ENCODE results near the gene MS4A12. TPM values are rescaled to one million over a fixed set of nuclear protein-coding genes. Genes with fewer than 3 reads are reported as not detected.

The MS4A12 gene
- total and polyA plus RNA-seq, 2 donors from 2014 or later, result not detected

- TF ChIP-seq CTCF (IDR thresholded peaks at IDR 0.05; ENCODE audit: borderline replicate concordance, extremely low read depth, insufficient read depth), result no peak
- Histone ChIP-seq H3K4me1 (ENCODE audit: control insufficient read depth in 2 of 3, insufficient read depth in 2 of 3, low read depth in 1 of 3, low read length in 3 of 3) (no peaks in the 10 kb centered on the region), H3K27ac (ENCODE audit: low read depth in 2 of 2, low read length in 2 of 2) (no peak within 1 kb of the TSS), H3K4me3 (ENCODE audit: low read length in 3 of 3) (no peak within 1 kb of the TSS), H3K9me3 (ENCODE audit: control insufficient read depth in 2 of 3, insufficient read depth in 1 of 3, low read length in 3 of 3) (no peaks in the 10 kb centered on the region), H3K9ac (ENCODE audit: low read length in 3 of 3) (no peak within 1 kb of the TSS), H3K27me3 (ENCODE audit: control insufficient read depth, insufficient read depth, low read length) (no peaks in the 10 kb centered on the region), H3K36me3 (ENCODE audit: control insufficient read depth in 2 of 3, insufficient read depth in 3 of 3, low read length in 3 of 3) (no peaks in the 10 kb centered on the region)
- intact Hi-C loops (cut with DNase I), result no loop called here
- FAIRE-seq (no peak), DNase-seq (no peak)
Measured at GRCh38 chr11:60515144-60515855, 22.7 kb downstream of the MS4A12 start, which contains the start of gene MS4A13. Gene MS4A13, plus strand, starts transcription at chr11:60515392. Its CDS starts 2,692 bp downstream, at chr11:60518084.

GRCh38 chr11:60528465-60528864, 35.9 kb downstream of the MS4A12 start:
- Histone ChIP-seq H3K27me3 (ENCODE audit: control insufficient read depth, insufficient read depth, low read length) (no peaks in the 10 kb centered on the region), H3K27ac (ENCODE audit: low read depth in 2 of 2, low read length in 2 of 2) (no peak overlapping the region), H3K9ac (ENCODE audit: low read length in 3 of 3) (no peak overlapping the region), H3K4me3 (ENCODE audit: low read length in 3 of 3) (no peak overlapping the region), H3K9me3 (ENCODE audit: control insufficient read depth in 2 of 3, insufficient read depth in 1 of 3, low read length in 3 of 3) (no peaks in the 10 kb centered on the region), H3K36me3 (ENCODE audit: control insufficient read depth in 2 of 3, insufficient read depth in 3 of 3, low read length in 3 of 3) (no peaks in the 10 kb centered on the region), H3K4me1 (ENCODE audit: control insufficient read depth in 2 of 3, insufficient read depth in 2 of 3, low read depth in 1 of 3, low read length in 3 of 3) (no peaks in the 10 kb centered on the region)
- no peak for DNase-seq
- intact Hi-C loops (cut with DNase I), result no loop called here
- no peak for FAIRE-seq
- no peak for TF ChIP-seq CTCF (IDR thresholded peaks at IDR 0.05; ENCODE audit: borderline replicate concordance, extremely low read depth, insufficient read depth)

GRCh38 chr11:60528934-60529333, 36.4 kb downstream of the MS4A12 start:
- Histone ChIP-seq H3K4me3 (ENCODE audit: low read length in 3 of 3) (no peak overlapping the region), H3K9me3 (ENCODE audit: control insufficient read depth in 2 of 3, insufficient read depth in 1 of 3, low read length in 3 of 3) (no peaks in the 10 kb centered on the region), H3K36me3 (ENCODE audit: control insufficient read depth in 2 of 3, insufficient read depth in 3 of 3, low read length in 3 of 3) (no peaks in the 10 kb centered on the region), H3K27ac (ENCODE audit: low read depth in 2 of 2, low read length in 2 of 2) (no peak overlapping the region), H3K4me1 (ENCODE audit: control insufficient read depth in 2 of 3, insufficient read depth in 2 of 3, low read depth in 1 of 3, low read length in 3 of 3) (no peaks in the 10 kb centered on the region), H3K9ac (ENCODE audit: low read length in 3 of 3) (no peak overlapping the region), H3K27me3 (ENCODE audit: control insufficient read depth, insufficient read depth, low read length) (no peaks in the 10 kb centered on the region)
- DNase-seq, result no peak
- FAIRE-seq, result no peak
- intact Hi-C loops (cut with DNase I), result no loop called here
- TF ChIP-seq CTCF (IDR thresholded peaks at IDR 0.05; ENCODE audit: borderline replicate concordance, extremely low read depth, insufficient read depth), result no peak
